ENCODE data around the gene ANKS4B. TPM values are rescaled to one million over a fixed set of nuclear protein-coding genes. Genes with fewer than 3 reads are reported as not detected.

The ANKS4B gene
- total and polyA plus RNA-seq, 2 donors from 2014 or later = 1.4 to 9.7 TPM

- Histone ChIP-seq H3K9ac (ENCODE audit: low read length in 3 of 3) (no peak overlapping the region), H3K27me3 (ENCODE audit: control insufficient read depth, insufficient read depth, low read length) (no peaks in the 10 kb centered on the region), H3K9me3 (ENCODE audit: control insufficient read depth in 2 of 3, insufficient read depth in 1 of 3, low read length in 3 of 3) (no peaks in the 10 kb centered on the region), H3K27ac (ENCODE audit: low read depth in 2 of 2, low read length in 2 of 2) (no peak overlapping the region), H3K4me3 (ENCODE audit: low read length in 3 of 3) (no peak overlapping the region), H3K4me1 (ENCODE audit: control insufficient read depth in 2 of 3, insufficient read depth in 2 of 3, low read depth in 1 of 3, low read length in 3 of 3) (no peaks in the 10 kb centered on the region), H3K36me3 (ENCODE audit: control insufficient read depth in 2 of 3, insufficient read depth in 3 of 3, low read length in 3 of 3) (no peaks in the 10 kb centered on the region)
- DNase-seq (no peak), FAIRE-seq (no peak)
- TF ChIP-seq CTCF (IDR thresholded peaks at IDR 0.05; ENCODE audit: borderline replicate concordance, extremely low read depth, insufficient read depth) = no peak
- intact Hi-C loops (cut with DNase I) = no loop called here
Measured at GRCh38 chr16:21217121-21217520, 16.4 kb upstream of the ANKS4B start.

- Histone ChIP-seq H3K9me3 (ENCODE audit: control insufficient read depth in 2 of 3, insufficient read depth in 1 of 3, low read length in 3 of 3) (no peaks in the 10 kb centered on the region), H3K36me3 (ENCODE audit: control insufficient read depth in 2 of 3, insufficient read depth in 3 of 3, low read length in 3 of 3) (no peaks in the 10 kb centered on the region), H3K27ac (ENCODE audit: low read depth in 2 of 2, low read length in 2 of 2) (no peak overlapping the region), H3K27me3 (ENCODE audit: control insufficient read depth, insufficient read depth, low read length) (no peaks in the 10 kb centered on the region), H3K4me1 (ENCODE audit: control insufficient read depth in 2 of 3, insufficient read depth in 2 of 3, low read depth in 1 of 3, low read length in 3 of 3) (no peaks in the 10 kb centered on the region), H3K9ac (ENCODE audit: low read length in 3 of 3) (no peak overlapping the region), H3K4me3 (ENCODE audit: low read length in 3 of 3) (peak overlapping the region in 1 of 3 donors; percentile 34)
- no peak for TF ChIP-seq CTCF (IDR thresholded peaks at IDR 0.05; ENCODE audit: borderline replicate concordance, extremely low read depth, insufficient read depth)
- intact Hi-C loops (cut with DNase I) = no loop called here
- no peak for DNase-seq
- FAIRE-seq = no peak
Measured at GRCh38 chr16:21218153-21218552, 15.3 kb upstream of the ANKS4B start.

DNA sequence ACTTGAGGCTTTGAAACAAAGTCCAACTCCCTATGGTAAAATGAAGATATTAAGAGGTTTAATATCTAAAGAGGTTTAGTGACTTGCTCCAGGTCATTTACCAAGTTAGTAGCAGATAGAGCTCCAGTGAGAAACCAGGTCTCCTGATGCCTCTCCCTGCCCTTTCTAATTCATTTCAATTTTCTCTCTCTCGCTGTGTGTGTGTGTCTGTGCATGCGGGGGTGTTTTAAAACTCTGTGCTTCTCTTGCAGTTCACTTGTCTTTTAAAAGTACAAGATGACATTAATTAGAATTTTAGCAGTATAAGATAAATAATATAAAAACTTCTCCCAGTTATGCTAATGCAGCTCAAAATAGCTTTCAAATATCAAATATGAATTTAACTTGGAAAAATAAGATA, 13.9 kb upstream of the ANKS4B start:
- Histone ChIP-seq H3K9me3 (ENCODE audit: control insufficient read depth in 2 of 3, insufficient read depth in 1 of 3, low read length in 3 of 3) (no peaks in the 10 kb centered on the region), H3K27ac (ENCODE audit: low read depth in 2 of 2, low read length in 2 of 2) (no peak overlapping the region), H3K27me3 (ENCODE audit: control insufficient read depth, insufficient read depth, low read length) (no peaks in the 10 kb centered on the region), H3K4me3 (ENCODE audit: low read length in 3 of 3) (no peak overlapping the region), H3K9ac (ENCODE audit: low read length in 3 of 3) (no peak overlapping the region), H3K36me3 (ENCODE audit: control insufficient read depth in 2 of 3, insufficient read depth in 3 of 3, low read length in 3 of 3) (no peaks in the 10 kb centered on the region), H3K4me1 (ENCODE audit: control insufficient read depth in 2 of 3, insufficient read depth in 2 of 3, low read depth in 1 of 3, low read length in 3 of 3) (no peaks in the 10 kb centered on the region)
- DNase-seq = no peak
- TF ChIP-seq CTCF (IDR thresholded peaks at IDR 0.05; ENCODE audit: borderline replicate concordance, extremely low read depth, insufficient read depth) = no peak
- intact Hi-C loops (cut with DNase I) = no loop called here
- no peak for FAIRE-seq
